Measurements from ENCODE around the gene ANXA2.

The ANXA2 gene

GRCh38 chr15:60356832-60357231 is 41.0 kb downstream of the ANXA2 start:
- no peak for TF ChIP-seq CTCF (IDR thresholded peaks at IDR 0.05; ENCODE audit: borderline replicate concordance, control extremely low read depth, extremely low read depth, insufficient read depth, missing control alignments)
- in situ Hi-C loops (cut with MboI; ENCODE audit: low sequenced_read_pairs, unreplicated experiment): loop anchor here (10.0 to 25.0 kb wide), 2 partner anchors 148 to 555 kb away; no protein-coding TSS in a partner anchor
- no peak for DNase-seq (ENCODE audit: low spot score)

GRCh38 chr15:60355148-60355857 is 42.5 kb downstream of the ANXA2 start:
- DNase-seq (ENCODE audit: low spot score): no peak
- no peak for TF ChIP-seq CTCF (IDR thresholded peaks at IDR 0.05; ENCODE audit: borderline replicate concordance, control extremely low read depth, extremely low read depth, insufficient read depth, missing control alignments)
- in situ Hi-C loops (cut with MboI; ENCODE audit: low sequenced_read_pairs, unreplicated experiment): loop anchor here (10.0 to 25.0 kb wide), 2 partner anchors 149 to 557 kb away; no protein-coding TSS in a partner anchor

- in situ Hi-C loops (cut with MboI; ENCODE audit: low sequenced_read_pairs, unreplicated experiment): loop anchor here (10.0 to 25.0 kb wide), 2 partner anchors 151 to 559 kb away; no protein-coding TSS in a partner anchor
- no peak for DNase-seq (ENCODE audit: low spot score)
- TF ChIP-seq CTCF (IDR thresholded peaks at IDR 0.05; ENCODE audit: borderline replicate concordance, control extremely low read depth, extremely low read depth, insufficient read depth, missing control alignments): no peak
Measured at GRCh38 chr15:60353245-60353920, 44.4 kb downstream of the ANXA2 start.

GRCh38 chr15:60352525-60352924 is 45.3 kb downstream of the ANXA2 start:
- in situ Hi-C loops (cut with MboI; ENCODE audit: low sequenced_read_pairs, unreplicated experiment): loop anchor here (10.0 to 25.0 kb wide), 2 partner anchors 152 to 560 kb away; no protein-coding TSS in a partner anchor
- DNase-seq (ENCODE audit: low spot score): no peak
- TF ChIP-seq CTCF (IDR thresholded peaks at IDR 0.05; ENCODE audit: borderline replicate concordance, control extremely low read depth, extremely low read depth, insufficient read depth, missing control alignments): no peak

GRCh38 chr15:60351066-60351465 is 46.7 kb downstream of the ANXA2 start:
- TF ChIP-seq CTCF (IDR thresholded peaks at IDR 0.05; ENCODE audit: borderline replicate concordance, control extremely low read depth, extremely low read depth, insufficient read depth, missing control alignments): no peak
- DNase-seq (ENCODE audit: low spot score): no peak
- in situ Hi-C loops (cut with MboI; ENCODE audit: low sequenced_read_pairs, unreplicated experiment): loop anchor here (10.0 to 25.0 kb wide), 2 partner anchors 154 to 561 kb away; no protein-coding TSS in a partner anchor

GRCh38 chr15:60350108-60350507 is 47.7 kb downstream of the ANXA2 start:
- DNase-seq (ENCODE audit: low spot score): no peak
- in situ Hi-C loops (cut with MboI; ENCODE audit: low sequenced_read_pairs, unreplicated experiment): loop anchor here (10.0 to 25.0 kb wide), 2 partner anchors 155 to 562 kb away; no protein-coding TSS in a partner anchor
- TF ChIP-seq CTCF (IDR thresholded peaks at IDR 0.05; ENCODE audit: borderline replicate concordance, control extremely low read depth, extremely low read depth, insufficient read depth, missing control alignments): no peak

Data from GM13976 (cell line).